Right atrium auricular region (tissue), 2 donors: ENCODE results near the gene TXN2. TPM values are rescaled to one million over a fixed set of nuclear protein-coding genes. Genes with fewer than 3 reads are reported as not detected.
A peak's percentile ranks its signal among the peaks of the same experiment; 100 is the strongest.

ENCODE experiments used
- DNase-seq: peaks from one replicate; pipeline ENCODE4 v3.0.0-alpha.2; 2019; ENCODE audit warnings: low spot score
- H3K27ac ChIP-seq, 2 donors: fragments of 200-600 bp; sonication (generic); 1 replicate in 1 of 2; 2 replicates in 1 of 2; pipeline ENCODE4 v1.5.1; 2016 to 2019
- H3K27me3 ChIP-seq, 2 donors: fragments of 200-600 bp; sonication (generic); one replicate each; pipeline versions ENCODE4 v1.5.1 to v1.6.0; 2017 to 2019
- H3K36me3 ChIP-seq: fragments of 200-600 bp; sonication (generic); one replicate; pipeline ENCODE4 v1.5.1; 2016
- H3K4me1 ChIP-seq, 2 donors: fragments of 200-600 bp; sonication (generic); one replicate each; pipeline versions ENCODE4 v1.5.1 to v1.6.0; 2017 to 2019
- H3K4me3 ChIP-seq, 2 donors: fragments of 200-600 bp; sonication (generic); 1 replicate in 1 of 2; 2 replicates in 1 of 2; pipeline ENCODE4 v1.5.1; 2017 to 2019; ENCODE audit warnings: mild to moderate bottlenecking in 1 of 2, moderate library complexity in 1 of 2
- H3K9me3 ChIP-seq, 2 donors: fragments of 200-600 bp; sonication (generic); one replicate each; pipeline ENCODE4 v1.5.1; 2019
- CTCF ChIP-seq, 2 donors: fragments of 200-600 bp; sonication (generic); IDR thresholded peaks; one replicate each; pipeline ENCODE4 v1.5.1; 2019; ENCODE audit warnings: antibody characterized with exemption in 2 of 2
- total RNA-seq, 2 donors: library from RNA; depleted of rRNA; stranded (reverse); fragments of >200 nt; gene quantifications; one replicate each; pipeline ENCODE4 v1.1.0, GENCODE V29; 2016

The TXN2 gene
- total RNA-seq, 2 donors from 2014 or later = 70.6 to 82.1 TPM

- no peaks in the 10 kb centered on the region for H3K9me3 ChIP-seq
- H3K4me1 ChIP-seq = peaks cover 0 to 11% of the 10 kb centered on the region in 2 donors
- no peak for DNase-seq
- H3K36me3 ChIP-seq = peaks cover 21% of the 10 kb centered on the region
- H3K4me3 ChIP-seq = no peak overlapping the region
- no peak overlapping the region for H3K27ac ChIP-seq
- H3K27me3 ChIP-seq = no peaks in the 10 kb centered on the region
- no peak for TF ChIP-seq CTCF (IDR thresholded peaks at IDR 0.05)
These were observed 10.7 kb upstream of the TXN2 start for GRCh38 chr22:36492109-36492508.

GRCh38 chr22:36491155-36491554 lies 9.7 kb upstream of the TXN2 start:
- Histone ChIP-seq H3K9me3 (no peaks in the 10 kb centered on the region), H3K27ac (no peak overlapping the region), H3K4me1 (peaks cover 0 to 11% of the 10 kb centered on the region in 2 donors), H3K4me3 (no peak overlapping the region), H3K27me3 (no peaks in the 10 kb centered on the region), H3K36me3 (peaks cover 21% of the 10 kb centered on the region)
- TF ChIP-seq CTCF (IDR thresholded peaks at IDR 0.05) = no peak
- no peak for DNase-seq

- Histone ChIP-seq H3K4me3 (no peak overlapping the region), H3K9me3 (no peaks in the 10 kb centered on the region), H3K4me1 (peaks cover 0 to 11% of the 10 kb centered on the region in 2 donors), H3K27me3 (no peaks in the 10 kb centered on the region), H3K27ac (no peak overlapping the region), H3K36me3 (peaks cover 10% of the 10 kb centered on the region)
- no peak for DNase-seq
- peak; percentile 42 to 76 for TF ChIP-seq CTCF (IDR thresholded peaks at IDR 0.05)
These were observed 5.4 kb upstream of the TXN2 start for GRCh38 chr22:36486619-36487384.

GRCh38 chr22:36480941-36481392 lies 473 bp downstream of the TXN2 start:
- H3K9me3 ChIP-seq = no peaks in the 10 kb centered on the region
- H3K4me3 ChIP-seq = peak overlapping the region; percentile 63 to 71
- peaks cover 0 to 19% of the 10 kb centered on the region in 2 donors for H3K4me1 ChIP-seq
- no peaks in the 10 kb centered on the region for H3K27me3 ChIP-seq
- no peak for DNase-seq
- no peak for TF ChIP-seq CTCF (IDR thresholded peaks at IDR 0.05)
- H3K27ac ChIP-seq = peak overlapping the region; percentile 98 to 99
- H3K36me3 ChIP-seq = peaks cover 42% of the 10 kb centered on the region

GRCh38 chr22:36478966-36479365 lies 2.5 kb downstream of the TXN2 start:
- no peak for DNase-seq
- Histone ChIP-seq H3K27me3 (no peaks in the 10 kb centered on the region), H3K4me1 (peaks cover 0 to 19% of the 10 kb centered on the region in 2 donors), H3K36me3 (peaks cover 60% of the 10 kb centered on the region), H3K4me3 (no peak overlapping the region), H3K27ac (no peak overlapping the region), H3K9me3 (no peaks in the 10 kb centered on the region)
- no peak for TF ChIP-seq CTCF (IDR thresholded peaks at IDR 0.05)
